Stimulated activated CD8-positive, alpha-beta memory T cell treated with anti-CD3 and anti-CD28 coated beads, Interleukin-4, amount 100 ng/mL, for 4 hours (primary cell): Measurements from ENCODE around the gene CNDP2.
"Not testable (repeated sequence)": the region's sequence is repeated elsewhere in the genome, so short reads cannot be mapped to it uniquely, and the experiment has no call there.

Experiments
- DNase-seq, 2 donors: peaks; one replicate each; pipeline ENCODE4 v3.0.0-alpha.2; 2020; ENCODE audit warnings: low read depth in 2 of 2, low spot score in 1 of 2

CNDP2 gene

DNA sequence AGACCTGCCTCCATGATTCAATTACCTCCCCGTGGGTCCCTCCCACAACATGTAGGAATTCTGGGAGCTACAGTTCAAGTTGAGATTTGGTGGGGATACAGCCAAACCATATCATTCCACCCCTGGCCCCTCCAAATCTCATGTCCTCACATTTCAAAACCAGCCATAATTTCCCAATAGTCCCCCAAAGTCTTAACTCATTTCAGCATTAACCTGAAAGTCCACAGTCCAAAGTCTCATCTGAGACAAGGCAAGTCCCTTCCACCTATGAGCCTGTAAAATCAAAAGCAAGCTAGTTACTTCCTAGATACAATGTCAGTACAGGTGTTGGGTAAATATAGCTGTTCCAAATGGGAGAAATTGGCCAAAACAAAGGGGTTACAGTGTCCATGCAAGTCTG is 69.0 kb downstream of the CNDP2 start:
- DNase-seq, result not testable (repeated sequence)

DNA sequence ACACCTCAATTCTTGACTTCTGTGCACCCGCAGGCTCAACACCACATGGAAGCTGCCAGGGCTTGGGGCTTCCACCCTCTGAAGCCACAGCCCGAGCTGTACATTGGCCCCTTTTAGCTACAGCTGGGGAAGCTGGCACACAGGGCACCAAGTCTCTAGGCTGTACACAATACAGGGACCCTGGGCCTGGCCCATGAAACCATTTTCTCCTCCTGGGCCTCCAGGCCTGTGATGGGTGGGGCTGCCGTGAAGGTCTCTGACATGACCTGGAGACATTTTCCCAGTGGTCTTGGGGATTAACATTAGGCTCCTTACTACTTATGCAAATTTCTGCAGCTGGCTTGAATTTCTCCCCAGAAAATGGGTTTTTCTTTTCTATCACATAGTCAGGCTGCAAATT is 69.8 kb downstream of the CNDP2 start:
- DNase-seq, result not testable (repeated sequence)

- DNase-seq, result no peak
Observed at GRCh38 chr18:74567822-74568221, 71.7 kb downstream of the CNDP2 start.

DNA sequence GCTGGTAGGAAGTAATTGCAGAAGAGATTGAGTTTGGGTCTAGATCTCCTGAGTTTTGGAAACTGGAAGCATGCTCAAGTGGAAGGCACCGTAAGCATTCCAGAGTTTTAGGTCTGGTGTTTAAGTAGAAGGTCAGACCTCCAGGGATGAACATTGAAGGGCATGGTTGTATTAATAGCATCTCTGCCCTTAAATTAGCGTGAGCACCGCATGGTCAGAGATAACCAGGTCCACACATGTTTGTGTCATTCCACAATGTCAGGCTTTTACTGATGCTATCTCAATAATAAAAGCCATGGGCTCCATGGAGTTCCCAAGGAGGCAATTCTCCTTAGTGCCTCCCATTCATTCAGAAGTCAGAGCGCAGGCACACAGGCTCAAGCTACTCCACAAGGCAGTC is 73.2 kb downstream of the CNDP2 start:
- DNase-seq, result no peak

DNA sequence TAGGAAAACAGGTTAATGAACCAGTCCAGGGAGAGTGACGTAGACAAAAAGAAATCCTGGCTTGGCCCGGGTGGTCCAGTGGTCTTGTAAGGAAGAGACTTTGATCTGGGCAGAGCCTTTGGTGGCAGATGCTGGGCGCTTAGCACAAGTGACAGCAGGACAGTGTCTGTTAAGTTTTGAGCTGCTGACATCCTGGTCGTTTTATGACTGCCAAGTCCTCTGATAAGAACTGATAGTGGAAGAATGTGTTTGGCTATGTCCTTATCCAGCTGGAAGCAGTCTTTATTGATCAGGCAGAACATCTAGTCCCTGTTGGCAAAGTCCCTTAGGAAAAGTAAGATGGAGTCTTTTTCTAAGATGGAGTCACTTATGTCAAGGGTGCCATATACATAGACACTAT is 74.1 kb downstream of the CNDP2 start:
- DNase-seq, result no peak

GRCh38 chr18:74571895-74572680 is 75.9 kb downstream of the CNDP2 start:
- no peak for DNase-seq

DNA sequence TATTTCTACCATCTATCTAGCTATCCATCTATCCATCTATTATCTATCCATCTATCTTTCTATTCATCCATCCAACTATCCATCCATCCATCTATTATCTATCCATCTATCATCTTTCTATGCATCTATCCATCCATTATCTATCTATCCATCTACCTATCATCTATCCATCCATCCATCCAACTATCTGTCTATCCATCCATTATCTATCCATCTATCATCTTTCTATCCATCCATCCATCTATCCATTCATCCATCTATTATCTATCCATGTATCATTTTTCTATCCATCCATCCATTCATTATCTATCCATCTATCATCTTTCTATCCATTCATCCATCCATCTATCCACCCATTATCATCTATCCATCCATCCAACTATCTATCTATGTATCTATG is 76.9 kb downstream of the CNDP2 start:
- no peak for DNase-seq
